HG02943 (cell line): ENCODE data around the gene CSAD.

Experiments
- ATAC-seq: cut with Tn5 transposase; IDR thresholded peaks from one replicate; pipeline ENCODE4 v1.9.1; 2021; ENCODE audit warnings: mild to moderate bottlenecking, low read depth, moderate library complexity; ENCODE audit not compliant: unreplicated experiment

Gene CSAD

GRCh38 chr12:53180220-53180930 is at the start of gene CSAD, which contains the start of gene ZNF740:
Gene CSAD, minus strand, starts transcription at chr12:53180925. Its CDS starts 7,455 bp downstream, at chr12:53173470.
Gene ZNF740, plus strand, starts transcription at chr12:53180722. Its CDS starts 1,262 bp downstream, at chr12:53181984.
- peak; percentile 89 for ATAC-seq

- no peak for ATAC-seq
Measured at GRCh38 chr12:53230108-53230845, 49.6 kb upstream of the CSAD start.

- ATAC-seq: no peak
Measured at GRCh38 chr12:53229454-53229853, 48.7 kb upstream of the CSAD start.

- ATAC-seq: no peak
Measured at GRCh38 chr12:53227836-53228235, 47.1 kb upstream of the CSAD start.

GRCh38 chr12:53227341-53227740 is 46.6 kb upstream of the CSAD start:
- no peak for ATAC-seq

GRCh38 chr12:53226815-53227214 is 46.1 kb upstream of the CSAD start:
- ATAC-seq: no peak

GRCh38 chr12:53225635-53226424 is 45.1 kb upstream of the CSAD start:
- ATAC-seq: no peak

GRCh38 chr12:53224897-53225634 is 44.3 kb upstream of the CSAD start:
- ATAC-seq: no peak

GRCh38 chr12:53224061-53224896 is 43.6 kb upstream of the CSAD start:
- no peak for ATAC-seq

- no peak for ATAC-seq
Measured at GRCh38 chr12:53223389-53224060, 42.8 kb upstream of the CSAD start.

GRCh38 chr12:53222806-53223261 is 42.1 kb upstream of the CSAD start:
- no peak for ATAC-seq

GRCh38 chr12:53222170-53222721 is 41.5 kb upstream of the CSAD start:
- no peak for ATAC-seq

- ATAC-seq: no peak
Measured at GRCh38 chr12:53221203-53222080, 40.7 kb upstream of the CSAD start.

- ATAC-seq: no peak
Measured at GRCh38 chr12:53220694-53221202, 40.0 kb upstream of the CSAD start.

GRCh38 chr12:53219956-53220693 is 39.4 kb upstream of the CSAD start:
- no peak for ATAC-seq

- no peak for ATAC-seq
Measured at GRCh38 chr12:53219292-53219955, 38.7 kb upstream of the CSAD start.
